ENCODE measurements around the gene DRD1. TPM values are rescaled to one million over a fixed set of nuclear protein-coding genes. Genes with fewer than 3 reads are reported as not detected.
"Not testable (repeated sequence)": the region's sequence is repeated elsewhere in the genome, so short reads cannot be mapped to it uniquely, and the experiment has no call there.

The DRD1 gene
- total and polyA plus RNA-seq, 2 donors from 2014 or later = 0.25 to 0.28 TPM

DNA sequence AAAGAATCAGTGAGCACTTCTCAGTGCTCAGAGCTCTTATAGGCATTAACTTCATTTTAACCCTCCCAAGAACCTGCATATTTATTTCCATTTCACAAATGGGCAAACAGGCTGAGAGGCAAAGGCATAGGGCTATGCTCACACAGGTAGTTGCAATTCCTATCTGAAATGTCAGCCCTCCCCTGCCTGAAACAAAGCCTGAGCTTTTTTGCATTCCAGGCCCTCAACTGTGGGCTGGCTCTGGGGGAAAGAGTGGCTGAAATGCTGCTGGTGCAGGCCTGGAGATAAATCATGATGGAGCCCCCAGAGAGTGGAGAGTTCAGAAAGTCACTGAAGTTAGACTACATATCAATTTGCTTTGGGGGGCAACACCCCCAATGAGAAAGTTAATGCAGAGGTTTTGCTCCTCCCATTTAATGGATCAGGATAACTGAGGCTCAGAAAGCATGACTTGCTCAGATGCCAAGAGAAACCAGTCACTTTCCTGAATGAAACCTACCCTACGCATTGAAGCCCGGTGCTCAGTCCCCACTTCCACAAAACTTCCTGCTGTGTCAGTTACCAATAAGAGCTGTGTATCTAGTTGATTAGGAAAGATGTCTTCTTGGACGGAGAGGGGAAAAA is 5.6 kb downstream of the DRD1 start:
- no peak for DNase-seq
- Histone ChIP-seq H3K9me3 (ENCODE audit: control insufficient read depth in 2 of 3, insufficient read depth in 1 of 3, low read length in 3 of 3) (no peaks in the 10 kb centered on the region), H3K4me1 (ENCODE audit: control insufficient read depth in 2 of 3, insufficient read depth in 2 of 3, low read depth in 1 of 3, low read length in 3 of 3) (no peaks in the 10 kb centered on the region), H3K27me3 (ENCODE audit: control insufficient read depth, insufficient read depth, low read length) (peaks cover 7% of the 10 kb centered on the region), H3K27ac (ENCODE audit: low read depth in 2 of 2, low read length in 2 of 2) (no peak overlapping the region), H3K4me3 (ENCODE audit: low read length in 3 of 3) (no peak overlapping the region), H3K9ac (ENCODE audit: low read length in 3 of 3) (no peak overlapping the region), H3K36me3 (ENCODE audit: control insufficient read depth in 2 of 3, insufficient read depth in 3 of 3, low read length in 3 of 3) (no peaks in the 10 kb centered on the region)
- intact Hi-C loops (cut with DNase I) = no loop called here
- FAIRE-seq = no peak
- TF ChIP-seq, protein P1, sequence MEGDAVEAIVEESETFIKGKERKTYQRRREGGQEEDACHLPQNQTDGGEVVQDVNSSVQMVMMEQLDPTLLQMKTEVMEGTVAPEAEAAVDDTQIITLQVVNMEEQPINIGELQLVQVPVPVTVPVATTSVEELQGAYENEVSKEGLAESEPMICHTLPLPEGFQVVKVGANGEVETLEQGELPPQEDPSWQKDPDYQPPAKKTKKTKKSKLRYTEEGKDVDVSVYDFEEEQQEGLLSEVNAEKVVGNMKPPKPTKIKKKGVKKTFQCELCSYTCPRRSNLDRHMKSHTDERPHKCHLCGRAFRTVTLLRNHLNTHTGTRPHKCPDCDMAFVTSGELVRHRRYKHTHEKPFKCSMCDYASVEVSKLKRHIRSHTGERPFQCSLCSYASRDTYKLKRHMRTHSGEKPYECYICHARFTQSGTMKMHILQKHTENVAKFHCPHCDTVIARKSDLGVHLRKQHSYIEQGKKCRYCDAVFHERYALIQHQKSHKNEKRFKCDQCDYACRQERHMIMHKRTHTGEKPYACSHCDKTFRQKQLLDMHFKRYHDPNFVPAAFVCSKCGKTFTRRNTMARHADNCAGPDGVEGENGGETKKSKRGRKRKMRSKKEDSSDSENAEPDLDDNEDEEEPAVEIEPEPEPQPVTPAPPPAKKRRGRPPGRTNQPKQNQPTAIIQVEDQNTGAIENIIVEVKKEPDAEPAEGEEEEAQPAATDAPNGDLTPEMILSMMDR (IDR thresholded peaks at IDR 0.05; ENCODE audit: borderline replicate concordance, extremely low read depth, insufficient read depth) = no peak

DNA sequence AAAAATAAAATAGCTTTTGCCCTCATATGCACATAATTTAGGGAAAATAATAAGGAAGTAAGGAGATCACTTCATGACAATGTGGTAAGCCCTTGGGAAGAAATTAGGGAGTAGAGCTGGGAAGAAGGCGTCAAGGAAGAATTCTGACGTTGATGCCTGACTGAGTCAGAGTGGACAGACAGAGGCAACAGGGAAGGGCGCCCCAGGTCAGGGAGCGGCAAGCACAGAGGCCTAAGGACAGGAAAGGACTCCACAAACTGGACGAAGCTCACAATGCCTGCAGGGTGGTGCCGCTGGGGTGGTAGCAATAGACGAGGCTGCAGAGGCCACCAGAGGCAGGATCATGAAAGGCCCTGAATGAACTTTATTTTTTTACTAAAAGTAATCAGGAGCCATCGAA is 7.6 kb downstream of the DRD1 start:
- DNase-seq (no peak), FAIRE-seq (no peak)
- TF ChIP-seq, protein P1 (IDR thresholded peaks at IDR 0.05; ENCODE audit: borderline replicate concordance, extremely low read depth, insufficient read depth) = no peak
- Histone ChIP-seq H3K4me1 (ENCODE audit: control insufficient read depth in 2 of 3, insufficient read depth in 2 of 3, low read depth in 1 of 3, low read length in 3 of 3) (no peaks in the 10 kb centered on the region), H3K27me3 (ENCODE audit: control insufficient read depth, insufficient read depth, low read length) (no peaks in the 10 kb centered on the region), H3K9me3 (ENCODE audit: control insufficient read depth in 2 of 3, insufficient read depth in 1 of 3, low read length in 3 of 3) (no peaks in the 10 kb centered on the region), H3K36me3 (ENCODE audit: control insufficient read depth in 2 of 3, insufficient read depth in 3 of 3, low read length in 3 of 3) (no peaks in the 10 kb centered on the region), H3K4me3 (ENCODE audit: low read length in 3 of 3) (no peak overlapping the region), H3K9ac (ENCODE audit: low read length in 3 of 3) (no peak overlapping the region), H3K27ac (ENCODE audit: low read depth in 2 of 2, low read length in 2 of 2) (no peak overlapping the region)
- intact Hi-C loops (cut with DNase I) = no loop called here

DNA sequence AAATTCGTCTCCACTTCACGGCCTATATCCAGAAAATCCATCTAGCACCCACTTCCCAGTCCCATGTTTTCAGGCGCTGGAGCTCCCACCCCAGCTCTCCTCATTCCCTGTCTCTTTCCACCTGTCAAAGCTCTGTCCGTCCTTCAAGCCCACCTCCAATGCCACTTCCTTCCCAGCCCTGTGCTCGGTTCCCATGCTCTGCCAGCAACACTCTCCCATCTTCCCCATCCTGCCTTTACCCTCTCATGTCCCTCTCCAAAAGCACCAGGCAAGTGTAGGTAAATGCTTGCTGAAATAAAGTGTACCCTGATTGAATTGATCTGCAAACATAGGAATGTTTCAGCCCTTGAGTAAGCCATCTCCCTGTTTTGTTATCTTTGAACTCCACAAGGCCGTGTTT is 9.2 kb downstream of the DRD1 start:
- Histone ChIP-seq H3K9ac (ENCODE audit: low read length in 3 of 3) (no peak overlapping the region), H3K27ac (ENCODE audit: low read depth in 2 of 2, low read length in 2 of 2) (no peak overlapping the region), H3K4me1 (ENCODE audit: control insufficient read depth in 2 of 3, insufficient read depth in 2 of 3, low read depth in 1 of 3, low read length in 3 of 3) (no peaks in the 10 kb centered on the region), H3K9me3 (ENCODE audit: control insufficient read depth in 2 of 3, insufficient read depth in 1 of 3, low read length in 3 of 3) (no peaks in the 10 kb centered on the region), H3K4me3 (ENCODE audit: low read length in 3 of 3) (no peak overlapping the region), H3K36me3 (ENCODE audit: control insufficient read depth in 2 of 3, insufficient read depth in 3 of 3, low read length in 3 of 3) (no peaks in the 10 kb centered on the region), H3K27me3 (ENCODE audit: control insufficient read depth, insufficient read depth, low read length) (no peaks in the 10 kb centered on the region)
- TF ChIP-seq, protein P1 (IDR thresholded peaks at IDR 0.05; ENCODE audit: borderline replicate concordance, extremely low read depth, insufficient read depth) = no peak
- FAIRE-seq (no peak), DNase-seq (no peak)
- intact Hi-C loops (cut with DNase I) = no loop called here

DNA sequence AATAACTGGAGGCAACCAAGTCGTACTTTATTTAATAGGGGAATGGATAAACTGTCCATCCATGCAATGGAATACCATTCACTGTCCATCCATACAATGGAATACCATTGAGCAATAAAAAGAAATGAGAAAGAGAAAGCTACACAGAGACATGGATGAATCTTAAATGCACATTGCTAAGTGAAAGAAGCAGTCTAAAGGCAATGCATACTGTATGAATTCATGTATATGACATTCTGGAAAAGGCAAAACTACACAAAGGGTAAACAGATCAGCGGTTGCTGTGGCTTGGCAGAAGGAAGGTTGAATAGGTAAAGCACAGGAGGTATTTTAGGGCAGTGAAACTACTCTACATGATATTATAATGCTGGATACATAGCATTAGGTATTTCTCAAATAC is 16.2 kb downstream of the DRD1 start:
- H3K27ac ChIP-seq (ENCODE audit: low read depth in 2 of 2, low read length in 2 of 2) = no peak overlapping the region
- H3K36me3 ChIP-seq (ENCODE audit: control insufficient read depth in 2 of 3, insufficient read depth in 3 of 3, low read length in 3 of 3) = no peaks in the 10 kb centered on the region
- intact Hi-C loops (cut with DNase I) = no loop called here
- TF ChIP-seq, protein P1 (IDR thresholded peaks at IDR 0.05; ENCODE audit: borderline replicate concordance, extremely low read depth, insufficient read depth) = no peak
- no peaks in the 10 kb centered on the region for H3K27me3 ChIP-seq (ENCODE audit: control insufficient read depth, insufficient read depth, low read length)
- no peak overlapping the region for H3K4me3 ChIP-seq (ENCODE audit: low read length in 3 of 3)
- no peak for FAIRE-seq
- H3K9ac ChIP-seq (ENCODE audit: low read length in 3 of 3) = no peak overlapping the region
- no peaks in the 10 kb centered on the region for H3K9me3 ChIP-seq (ENCODE audit: control insufficient read depth in 2 of 3, insufficient read depth in 1 of 3, low read length in 3 of 3)
- no peak for DNase-seq
- no peaks in the 10 kb centered on the region for H3K4me1 ChIP-seq (ENCODE audit: control insufficient read depth in 2 of 3, insufficient read depth in 2 of 3, low read depth in 1 of 3, low read length in 3 of 3)

DNA sequence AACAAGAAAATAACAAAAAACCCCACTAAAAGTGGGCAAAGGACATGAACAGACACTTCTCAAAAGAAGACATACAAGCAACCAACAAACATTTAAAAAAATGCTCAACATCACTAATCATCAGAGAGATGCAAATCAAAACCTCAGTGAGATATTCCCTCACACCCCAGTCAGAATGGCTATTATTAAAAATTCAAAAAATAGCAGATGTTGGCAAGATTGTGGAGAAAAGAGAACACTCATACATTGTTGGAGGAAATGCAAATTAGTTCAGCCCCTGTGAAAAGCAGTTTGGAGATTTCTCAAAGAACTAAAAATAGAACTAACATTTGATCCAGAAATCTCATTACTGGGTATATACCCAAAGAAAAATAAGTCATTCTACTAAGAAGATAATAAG is 19.4 kb downstream of the DRD1 start:
- H3K4me3 ChIP-seq (ENCODE audit: low read length in 3 of 3); H3K9me3 ChIP-seq (ENCODE audit: control insufficient read depth in 2 of 3, insufficient read depth in 1 of 3, low read length in 3 of 3); H3K9ac ChIP-seq (ENCODE audit: low read length in 3 of 3); H3K36me3 ChIP-seq (ENCODE audit: control insufficient read depth in 2 of 3, insufficient read depth in 3 of 3, low read length in 3 of 3); H3K27me3 ChIP-seq (ENCODE audit: control insufficient read depth, insufficient read depth, low read length); H3K27ac ChIP-seq (ENCODE audit: low read depth in 2 of 2, low read length in 2 of 2); H3K4me1 ChIP-seq (ENCODE audit: control insufficient read depth in 2 of 3, insufficient read depth in 2 of 3, low read depth in 1 of 3, low read length in 3 of 3); FAIRE-seq; DNase-seq; intact Hi-C loops (cut with DNase I): not testable (repeated sequence)
